HEK293 (cell line): ENCODE results near the gene HIRIP3.

Source experiments
- CTCF ChIA-PET: fragments of 350-600 bp; formaldehyde crosslinking; extraction: SDS; loops from one replicate; lab custom pipeline; 2021; ENCODE audit warnings: antibody characterized with exemption; lab: Yijun Ruan, JAX
- POLR2A ChIA-PET: fragments of 300-600 bp; formaldehyde crosslinking; extraction: SDS; loops from one replicate; lab custom pipeline; 2020; ENCODE audit warnings: antibody characterized with exemption, inconsistent platforms; lab: Yijun Ruan, JAX
- H3K27ac ChIP-seq: fragments of 200-500 bp; sonication (Bioruptor generic); 2 replicates; pipeline ENCODE4 v1.5.1; 2014; ENCODE audit warnings: low read depth, low read length, control low read depth, inconsistent platforms; ENCODE audit errors: extremely low read depth
- H3K36me3 ChIP-seq, 2 experiments: fragments of 200-500 bp in 1 of 2; sonication (Bioruptor generic) in 1 of 2; 1 replicate in 1 of 2; 2 replicates in 1 of 2; pipeline ENCODE4 v1.5.1; 2014 to 2017; ENCODE audit warnings: inconsistent platforms in 2 of 2, low read length in 2 of 2; ENCODE audit not compliant: control insufficient read depth in 2 of 2, insufficient read depth in 1 of 2
- H3K4me1 ChIP-seq: fragments of 200-500 bp; sonication (Bioruptor generic); 2 replicates; pipeline ENCODE4 v1.5.1; 2014; ENCODE audit warnings: mild to moderate bottlenecking, low read length, inconsistent platforms; ENCODE audit not compliant: control insufficient read depth, insufficient read depth
- H3K4me3 ChIP-seq: 2 replicates; pipeline ENCODE4 v1.5.1; 2011; ENCODE audit warnings: low read depth, mild to moderate bottlenecking, control low read depth, low read length, moderate library complexity
- H3K9me3 ChIP-seq: fragments of 200-500 bp; sonication (Bioruptor generic); 2 replicates; pipeline ENCODE4 v1.5.1; 2014; ENCODE audit warnings: low read depth, low read length, inconsistent platforms; ENCODE audit not compliant: control insufficient read depth, insufficient read depth
- HOXC10 ChIP-seq: sonication (generic); formaldehyde crosslinking; IDR thresholded peaks from 2 replicates; pipeline ENCODE4 v1.8.1; 2023; ENCODE audit warnings: mild to moderate bottlenecking, missing genetic modification reagents
- KLF10 ChIP-seq: fragments of 450-650 bp; IDR thresholded peaks from 2 replicates; pipeline ENCODE4 v1.5.1; 2018; ENCODE audit warnings: missing biosample characterization, mild to moderate bottlenecking, missing genetic modification characterization
- KLF9 ChIP-seq: fragments of 450-650 bp; formaldehyde crosslinking; IDR thresholded peaks from 2 replicates; pipeline ENCODE4 v1.5.1; 2016; ENCODE audit warnings: missing biosample characterization, missing genetic modification characterization, low read depth
- OSR2 ChIP-seq: fragments of 450-650 bp; formaldehyde crosslinking; IDR thresholded peaks from 2 replicates; pipeline ENCODE4 v1.5.1; 2016; ENCODE audit warnings: missing biosample characterization, missing genetic modification characterization
- OVOL3 ChIP-seq: fragments of 450-650 bp; formaldehyde crosslinking; IDR thresholded peaks from 2 replicates; pipeline ENCODE4 v1.5.1; 2016; ENCODE audit warnings: missing biosample characterization, missing genetic modification characterization
- SCRT2 ChIP-seq: fragments of 450-650 bp; formaldehyde crosslinking; IDR thresholded peaks from 2 replicates; pipeline ENCODE4 v1.5.1; 2016; ENCODE audit warnings: missing biosample characterization, missing genetic modification characterization
- SETDB1 ChIP-seq: IDR thresholded peaks from one replicate; pipeline ENCODE4 v1.6.1; 2017; ENCODE audit warnings: mild to moderate bottlenecking, low read length, moderate library complexity, mixed read lengths; ENCODE audit not compliant: insufficient read length
- SP3 ChIP-seq: fragments of 450-650 bp; formaldehyde crosslinking; IDR thresholded peaks from 2 replicates; pipeline ENCODE4 v1.5.1; 2016; ENCODE audit warnings: missing biosample characterization, missing genetic modification characterization
- YY1 ChIP-seq: fragments of 450-650 bp; formaldehyde crosslinking; IDR thresholded peaks from 2 replicates; pipeline ENCODE4 v1.5.1; 2018; ENCODE audit warnings: missing biosample characterization, missing genetic modification characterization
- ZBTB17 ChIP-seq: fragments of 450-650 bp; formaldehyde crosslinking; IDR thresholded peaks from 2 replicates; pipeline ENCODE4 v1.5.1; 2016; ENCODE audit warnings: missing biosample characterization, missing genetic modification characterization
- ZBTB20 ChIP-seq: fragments of 450-650 bp; formaldehyde crosslinking; IDR thresholded peaks from 2 replicates; pipeline ENCODE4 v1.5.1; 2016; ENCODE audit warnings: missing biosample characterization, missing genetic modification characterization
- ZFP3 ChIP-seq: fragments of 450-650 bp; formaldehyde crosslinking; IDR thresholded peaks from 2 replicates; pipeline ENCODE4 v1.5.1; 2016; ENCODE audit warnings: low read depth, missing biosample characterization, missing genetic modification characterization
- ZNF133 ChIP-seq: fragments of 450-650 bp; formaldehyde crosslinking; IDR thresholded peaks from 2 replicates; pipeline ENCODE4 v1.5.1; 2016; ENCODE audit warnings: missing biosample characterization, missing genetic modification characterization
- ZNF23 ChIP-seq: fragments of 450-650 bp; formaldehyde crosslinking; IDR thresholded peaks from 2 replicates; pipeline ENCODE4 v1.5.1; 2016; ENCODE audit warnings: missing biosample characterization, missing genetic modification characterization, borderline replicate concordance
- ZNF24 ChIP-seq: fragments of 450-650 bp; formaldehyde crosslinking; IDR thresholded peaks from 2 replicates; pipeline ENCODE4 v1.5.1; 2016; ENCODE audit warnings: missing biosample characterization, missing genetic modification characterization
- ZNF266 ChIP-seq: fragments of 450-650 bp; formaldehyde crosslinking; IDR thresholded peaks from 2 replicates; pipeline ENCODE4 v1.5.1; 2016; ENCODE audit warnings: missing biosample characterization, missing genetic modification characterization, low read depth
- ZNF335 ChIP-seq: fragments of 450-650 bp; formaldehyde crosslinking; conservative IDR thresholded peaks from 2 replicates; pipeline ENCODE4 v1.5.1; 2016; ENCODE audit warnings: missing biosample characterization, missing genetic modification characterization
- ZNF391 ChIP-seq: fragments of 450-650 bp; formaldehyde crosslinking; IDR thresholded peaks from 2 replicates; pipeline ENCODE4 v1.5.1; 2016; ENCODE audit warnings: low read depth, missing biosample characterization, missing genetic modification characterization, borderline replicate concordance
- ZNF560 ChIP-seq: fragments of 450-650 bp; formaldehyde crosslinking; IDR thresholded peaks from 2 replicates; pipeline ENCODE4 v1.5.1; 2017; ENCODE audit warnings: missing biosample characterization, missing genetic modification characterization, borderline replicate concordance
- ZNF585B ChIP-seq: fragments of 450-650 bp; formaldehyde crosslinking; IDR thresholded peaks from 2 replicates; pipeline ENCODE4 v1.5.1; 2016; ENCODE audit warnings: missing biosample characterization, missing genetic modification characterization
- ZNF600 ChIP-seq: fragments of 450-650 bp; formaldehyde crosslinking; IDR thresholded peaks from 2 replicates; pipeline ENCODE4 v1.5.1; 2016; ENCODE audit warnings: missing biosample characterization, missing genetic modification characterization
- ZNF660 ChIP-seq: fragments of 450-650 bp; IDR thresholded peaks from 2 replicates; pipeline ENCODE4 v1.5.1; 2018; ENCODE audit warnings: missing biosample characterization, mild to moderate bottlenecking, missing genetic modification characterization
- ZNF664 ChIP-seq: fragments of 450-650 bp; formaldehyde crosslinking; IDR thresholded peaks from 2 replicates; pipeline ENCODE4 v1.5.1; 2016; ENCODE audit warnings: missing biosample characterization, missing genetic modification characterization
- ZNF701 ChIP-seq: fragments of 450-650 bp; formaldehyde crosslinking; IDR thresholded peaks from 2 replicates; pipeline ENCODE4 v1.5.1; 2016; ENCODE audit warnings: missing biosample characterization, missing genetic modification characterization
- ZNF843 ChIP-seq: fragments of 450-650 bp; formaldehyde crosslinking; IDR thresholded peaks from 2 replicates; pipeline ENCODE4 v1.5.1; 2016; ENCODE audit warnings: missing biosample characterization, missing genetic modification characterization
- ZSCAN18 ChIP-seq: fragments of 450-650 bp; formaldehyde crosslinking; IDR thresholded peaks from 2 replicates; pipeline ENCODE4 v1.5.1; 2016; ENCODE audit warnings: missing biosample characterization, missing genetic modification characterization
- ZSCAN23 ChIP-seq: fragments of 450-650 bp; formaldehyde crosslinking; IDR thresholded peaks from 2 replicates; pipeline ENCODE4 v1.5.1; 2016; ENCODE audit warnings: missing biosample characterization, missing genetic modification characterization
- TF ChIP-seq, protein P1 (sequence below): fragments of 450-650 bp; formaldehyde crosslinking; IDR thresholded peaks from 2 replicates; pipeline ENCODE4 v1.5.1; 2016; ENCODE audit warnings: missing biosample characterization, missing genetic modification characterization
- TF ChIP-seq, protein P2 (sequence below): fragments of 450-650 bp; formaldehyde crosslinking; IDR thresholded peaks from 2 replicates; pipeline ENCODE4 v1.5.1; 2016; ENCODE audit warnings: missing biosample characterization, missing genetic modification characterization

HIRIP3 gene

DNA sequence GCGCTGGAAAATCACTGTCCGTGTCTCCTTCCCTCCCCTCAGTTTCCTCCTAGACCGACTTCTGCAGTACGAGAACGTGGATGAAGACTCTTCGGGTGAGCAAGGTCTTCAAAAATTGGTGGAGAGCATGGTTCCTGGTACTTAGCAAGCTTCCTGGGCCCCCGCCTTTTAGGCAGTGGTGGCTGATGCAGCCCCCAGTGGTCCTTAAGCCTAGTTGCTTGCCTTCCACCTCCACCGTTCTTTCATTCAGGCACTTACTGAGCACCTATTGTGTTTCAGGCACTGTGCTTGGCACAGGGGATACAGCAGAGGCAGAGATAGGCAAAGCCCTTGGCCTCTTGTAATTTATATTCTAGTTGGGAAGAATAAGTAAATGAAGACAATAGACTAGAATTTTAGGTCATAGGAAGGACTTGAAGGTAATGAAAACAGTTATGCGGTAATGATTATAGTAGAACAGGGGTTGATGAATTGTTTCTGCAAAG, 1.4 kb upstream of the HIRIP3 start:
- TF ChIP-seq, protein P1, sequence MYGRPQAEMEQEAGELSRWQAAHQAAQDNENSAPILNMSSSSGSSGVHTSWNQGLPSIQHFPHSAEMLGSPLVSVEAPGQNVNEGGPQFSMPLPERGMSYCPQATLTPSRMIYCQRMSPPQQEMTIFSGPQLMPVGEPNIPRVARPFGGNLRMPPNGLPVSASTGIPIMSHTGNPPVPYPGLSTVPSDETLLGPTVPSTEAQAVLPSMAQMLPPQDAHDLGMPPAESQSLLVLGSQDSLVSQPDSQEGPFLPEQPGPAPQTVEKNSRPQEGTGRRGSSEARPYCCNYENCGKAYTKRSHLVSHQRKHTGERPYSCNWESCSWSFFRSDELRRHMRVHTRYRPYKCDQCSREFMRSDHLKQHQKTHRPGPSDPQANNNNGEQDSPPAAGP: no peak
- TF ChIP-seq ZNF133: no peak
- TF ChIP-seq ZNF664 (tag by site-specific recombination): peak; percentile 95
- peak; percentile 15; the same call in 1 of the 2 replicates for TF ChIP-seq ZBTB17 (tag by site-specific recombination)
- TF ChIP-seq ZFP3 (tag by site-specific recombination): no peak
- Histone ChIP-seq H3K9me3 (no peaks in the 10 kb centered on the region), H3K4me1 (no peaks in the 10 kb centered on the region; the same call in 1 of the 2 replicates), H3K27ac (peak overlapping the region; percentile 91; the same call in 1 of the 2 replicates), H3K4me3 (peak overlapping the region; percentile 93), H3K36me3 (peaks cover 8 to 77% of the 10 kb centered on the region in 2 experiments)
- ChIA-PET CTCF (interaction anchor here (0.6 to 2.1 kb wide), 13 partner anchors 10 to 275 kb away, joined by 3 to 12 read pairs (median 4); partner anchors contain the start of genes PAGR1 and PRRT2), POLR2A (interaction anchor here (0.6 to 4.0 kb wide), 7 partner anchors 8 to 396 kb away, joined by 3 to 42 read pairs (median 5); partner anchors contain the start of gene TAOK2)

DNA sequence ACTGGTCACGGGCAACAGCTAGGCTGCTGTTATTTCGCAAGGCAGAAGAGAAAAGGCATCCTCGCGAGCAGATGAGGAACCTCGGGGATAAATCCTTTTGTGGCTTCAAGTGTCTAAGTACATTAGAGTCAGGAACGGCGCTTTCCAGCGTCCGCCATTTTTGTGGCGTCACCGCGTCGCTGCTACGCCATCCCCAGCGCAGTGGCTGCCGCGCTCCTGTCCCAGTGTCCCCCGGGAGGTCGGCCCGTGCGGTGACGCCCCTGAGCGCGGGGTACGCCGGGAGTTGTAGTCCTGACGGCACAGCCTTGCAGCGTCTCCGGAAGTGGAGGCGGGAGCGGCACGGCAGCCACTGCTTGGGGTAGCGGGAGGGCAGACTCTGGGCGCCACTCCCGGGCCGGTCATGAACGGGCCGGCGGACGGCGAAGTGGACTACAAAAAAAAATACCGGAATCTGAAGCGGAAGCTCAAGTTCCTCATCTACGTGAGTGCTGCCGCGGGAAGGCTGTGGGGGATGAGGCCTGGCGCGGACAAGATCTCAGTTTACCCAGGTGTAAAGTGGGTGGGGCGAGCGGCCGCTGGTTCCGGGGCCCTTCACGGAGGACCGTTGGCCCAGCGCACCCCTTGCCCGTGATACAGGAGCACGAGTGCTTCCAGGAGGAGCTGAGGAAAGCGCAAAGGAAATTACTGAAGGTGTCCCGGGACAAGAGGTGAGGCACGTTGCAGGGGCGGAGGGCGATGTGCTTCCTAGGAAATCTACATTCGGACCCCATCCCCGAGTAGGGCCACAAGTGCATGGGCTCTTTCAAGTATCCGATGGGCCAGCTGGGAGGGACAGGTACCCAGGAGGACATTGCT, 721 bp upstream of the HIRIP3 start, which contains the start of gene INO80E:
Gene INO80E, plus strand, starts transcription at position 331 of the 855 bp plus-strand sequence. Its CDS starts 70 bp downstream, at position 401.
- no peaks in the 10 kb centered on the region for H3K9me3 ChIP-seq
- H3K27ac ChIP-seq: peak within 1 kb of the TSS; percentile 91
- H3K4me3 ChIP-seq: peak within 1 kb of the TSS; percentile 93
- H3K36me3 ChIP-seq: peaks cover 8 to 78% of the 10 kb centered on the region in 2 experiments
- POLR2A ChIA-PET: interaction anchor here (0.5 to 4.0 kb wide), 22 partner anchors 9 to 1477 kb away, joined by 3 to 42 read pairs (median 4); partner anchors contain the start of genes ALDOA, DOC2A, KCTD13 and PAGR1
- CTCF ChIA-PET: interaction anchor here (0.6 to 2.1 kb wide), 13 partner anchors 10 to 274 kb away, joined by 3 to 12 read pairs (median 3); partner anchors contain the start of genes PAGR1 and PRRT2
- H3K4me1 ChIP-seq: no peaks in the 10 kb centered on the region; the same call in 1 of the 2 replicates
- TF ChIP-seq SP3 (tag by site-specific recombination) (peak; percentile 95), ZNF266 (no peak), OVOL3 (tag by site-specific recombination) (peak; percentile 43; the same call in 1 of the 2 replicates), ZSCAN18 (0 out of 2 replicates have a peak, but pooled peaks have one; percentile 62), ZSCAN23 (tag by site-specific recombination) (peak; percentile 20; the same call in 1 of the 2 replicates), ZNF585B (no peak), ZNF335 (peak; percentile 99), ZNF24 (tag by site-specific recombination) (peak; percentile 43; the same call in 1 of the 2 replicates), ZNF843 (peak; percentile 27; the same call in 1 of the 2 replicates), ZNF560 (tag by site-specific recombination) (no peak), ZNF701 (tag by site-specific recombination) (no peak), KLF9 (tag by site-specific recombination) (peak; percentile 78), ZBTB20 (peak; percentile 100), ZNF660 (tag by site-specific recombination) (peak; percentile 89), ZNF600 (0 out of 2 replicates have a peak, but pooled peaks have one; percentile 46), SETDB1 (no peak), YY1 (peak; percentile 95), ZBTB17 (tag by site-specific recombination) (peak; percentile 86), SCRT2 (tag by site-specific recombination) (no peak), ZNF23 (tag by site-specific recombination) (no peak), OSR2 (tag by site-specific recombination) (peak; percentile 94), ZNF391 (0 out of 2 replicates have a peak, but pooled peaks have one; percentile 6), KLF10 (tag by site-specific recombination) (peak; percentile 76; the same call in 1 of the 2 replicates), HOXC10 (CRISPR knock-in tag) (no peak)
- TF ChIP-seq, protein P1: no peak; the same call in 1 of the 2 replicates
- TF ChIP-seq, protein P2, sequence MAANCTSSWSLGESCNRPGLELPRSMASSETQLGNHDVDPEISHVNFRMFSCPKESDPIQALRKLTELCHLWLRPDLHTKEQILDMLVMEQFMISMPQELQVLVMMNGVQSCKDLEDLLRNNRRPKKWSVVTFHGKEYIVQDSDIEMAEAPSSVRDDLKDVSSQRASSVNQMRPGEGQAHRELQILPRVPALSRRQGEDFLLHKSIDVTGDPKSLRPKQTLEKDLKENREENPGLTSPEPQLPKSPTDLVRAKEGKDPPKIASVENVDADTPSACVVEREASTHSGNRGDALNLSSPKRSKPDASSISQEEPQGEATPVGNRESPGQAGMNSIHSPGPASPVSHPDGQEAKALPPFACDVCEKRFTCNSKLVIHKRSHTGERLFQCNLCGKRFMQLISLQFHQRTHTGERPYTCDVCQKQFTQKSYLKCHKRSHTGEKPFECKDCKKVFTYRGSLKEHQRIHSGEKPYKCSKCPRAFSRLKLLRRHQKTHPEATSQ (tag by site-specific recombination): peak; percentile 51; the same call in 1 of the 2 replicates
